OCI-LY1 (cell line): Measurements from ENCODE around the gene SLBP.

ENCODE experiments used
- EZH2 ChIP-seq: fragments of 200-600 bp; sonication (generic), shearing (Covaris generic); IDR thresholded peaks from 2 replicates; pipeline ENCODE4 v1.8.0; 2017; ENCODE audit warnings: borderline replicate concordance, mixed run types, mild to moderate bottlenecking, antibody characterized with exemption, low read length, moderate library complexity, mixed read lengths
- TF ChIP-seq, protein P1 (sequence below): fragments of 200-600 bp; sonication (generic), shearing (Covaris generic); IDR thresholded peaks from 2 replicates; pipeline ENCODE4 v1.5.1; 2017; ENCODE audit warnings: mild to moderate bottlenecking, antibody characterized with exemption, low read length, moderate library complexity, mixed read lengths

DNA sequence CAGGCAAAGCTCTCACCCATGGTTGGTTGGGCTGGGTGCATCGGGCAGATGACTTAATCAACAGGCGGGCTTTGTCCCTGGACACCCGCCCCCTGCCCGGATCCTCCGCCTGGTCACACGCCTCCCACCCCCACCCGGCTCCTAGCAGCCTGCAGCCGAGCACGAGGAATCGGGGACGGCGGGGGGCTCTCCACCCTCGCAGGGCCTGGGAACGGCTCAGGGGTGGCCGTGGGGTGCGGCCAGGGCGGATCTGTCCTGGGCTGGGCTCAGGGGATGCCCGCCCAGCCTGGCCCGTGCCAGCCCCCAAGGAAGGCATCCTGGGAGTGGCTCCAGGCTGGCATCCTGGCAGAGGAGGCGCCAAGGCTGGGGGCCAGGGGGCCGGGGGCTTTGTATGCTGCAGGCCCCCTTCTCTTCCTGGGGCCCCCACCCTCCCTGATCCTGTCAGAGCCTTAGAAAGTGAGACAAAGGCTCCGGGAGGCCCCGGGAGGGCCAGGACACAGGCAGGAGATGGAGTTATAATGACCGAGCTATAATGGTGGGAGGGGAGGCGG is 48.5 kb upstream of the SLBP start:
- TF ChIP-seq, protein P1, sequence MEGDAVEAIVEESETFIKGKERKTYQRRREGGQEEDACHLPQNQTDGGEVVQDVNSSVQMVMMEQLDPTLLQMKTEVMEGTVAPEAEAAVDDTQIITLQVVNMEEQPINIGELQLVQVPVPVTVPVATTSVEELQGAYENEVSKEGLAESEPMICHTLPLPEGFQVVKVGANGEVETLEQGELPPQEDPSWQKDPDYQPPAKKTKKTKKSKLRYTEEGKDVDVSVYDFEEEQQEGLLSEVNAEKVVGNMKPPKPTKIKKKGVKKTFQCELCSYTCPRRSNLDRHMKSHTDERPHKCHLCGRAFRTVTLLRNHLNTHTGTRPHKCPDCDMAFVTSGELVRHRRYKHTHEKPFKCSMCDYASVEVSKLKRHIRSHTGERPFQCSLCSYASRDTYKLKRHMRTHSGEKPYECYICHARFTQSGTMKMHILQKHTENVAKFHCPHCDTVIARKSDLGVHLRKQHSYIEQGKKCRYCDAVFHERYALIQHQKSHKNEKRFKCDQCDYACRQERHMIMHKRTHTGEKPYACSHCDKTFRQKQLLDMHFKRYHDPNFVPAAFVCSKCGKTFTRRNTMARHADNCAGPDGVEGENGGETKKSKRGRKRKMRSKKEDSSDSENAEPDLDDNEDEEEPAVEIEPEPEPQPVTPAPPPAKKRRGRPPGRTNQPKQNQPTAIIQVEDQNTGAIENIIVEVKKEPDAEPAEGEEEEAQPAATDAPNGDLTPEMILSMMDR, result no peak
- no peak for TF ChIP-seq EZH2
